PC-9 (cell line): Measurements from ENCODE around the gene DHX32.

Experiments used
- CTCF ChIP-seq: fragments of 200-600 bp; sonication (generic); conservative IDR thresholded peaks from 2 replicates; pipeline ENCODE4 v1.6.1; 2017; ENCODE audit warnings: mixed run types, antibody characterized with exemption, mild to moderate bottlenecking, moderate library complexity
- EZH2 ChIP-seq: fragments of 200-600 bp; sonication (generic); IDR thresholded peaks from 2 replicates; pipeline ENCODE4 v1.8.0; 2017; ENCODE audit warnings: antibody characterized with exemption, low read depth

- TF ChIP-seq CTCF = no peak
- TF ChIP-seq EZH2 = no peak
Observed at GRCh38 chr10:125836746-125837145, 44.3 kb downstream of the DHX32 start.
